AG09309 (cell line): ENCODE data around the gene UQCC2.

Source experiments
- DNase-seq: peaks from one replicate; pipeline ENCODE4 v3.0.0-alpha.2; 2010; ENCODE audit warnings: low read depth
- H3K4me3 ChIP-seq: 2 replicates; pipeline ENCODE4 v1.5.1; 2011; ENCODE audit warnings: mild to moderate bottlenecking, low read depth, low read length, moderate library complexity; ENCODE audit not compliant: control insufficient read depth
- CTCF ChIP-seq: IDR thresholded peaks from 2 replicates; pipeline ENCODE4 v1.5.1; 2011; ENCODE audit warnings: mild to moderate bottlenecking, low read depth, low read length, inconsistent platforms; ENCODE audit not compliant: insufficient read depth, control insufficient read depth; ENCODE audit errors: missing control alignments

UQCC2 gene

GRCh38 chr6:33688006-33688405 is 23.5 kb downstream of the UQCC2 start:
- no peak for DNase-seq
- no peak overlapping the region for H3K4me3 ChIP-seq
- TF ChIP-seq CTCF: no peak

- TF ChIP-seq CTCF: no peak
- H3K4me3 ChIP-seq: no peak overlapping the region
- DNase-seq: no peak
These were observed 24.2 kb downstream of the UQCC2 start for GRCh38 chr6:33686981-33687975.

- no peak for TF ChIP-seq CTCF
- no peak overlapping the region for H3K4me3 ChIP-seq
- DNase-seq: no peak
These were observed 25.1 kb downstream of the UQCC2 start for GRCh38 chr6:33686225-33686924.

GRCh38 chr6:33685411-33686224 is 25.9 kb downstream of the UQCC2 start:
- no peak for DNase-seq
- no peak overlapping the region for H3K4me3 ChIP-seq
- TF ChIP-seq CTCF: no peak

- DNase-seq: no peak
- H3K4me3 ChIP-seq: no peak overlapping the region
- no peak for TF ChIP-seq CTCF
These were observed 26.5 kb downstream of the UQCC2 start for GRCh38 chr6:33684983-33685382.

GRCh38 chr6:33684428-33684896 is 27.0 kb downstream of the UQCC2 start:
- no peak for DNase-seq
- H3K4me3 ChIP-seq: no peak overlapping the region
- TF ChIP-seq CTCF: no peak
